T-helper 2 cell treated with Interferon-gamma antibody and Interleukin-4, amounts not matched to agents 100 ng/mL and 5 ng/mL, for 36 hours (primary cell): ENCODE measurements around the gene HIVEP1. TPM values are rescaled to one million over a fixed set of nuclear protein-coding genes. Genes with fewer than 3 reads are reported as not detected.

Experiments
- intact Hi-C: fragments of 100-400 bp; cut with micrococcal nuclease; formaldehyde crosslinking; loops from one replicate; pipeline ENCODE4 v1.15.1; 2023
- total RNA-seq: library from RNA; stranded (reverse); gene quantifications from 2 replicates; pipeline ENCODE4 v1.2.3, GENCODE V29; 2022

HIVEP1 gene
- total RNA-seq, 1 donor from 2014 or later, result 18.1 TPM

DNA sequence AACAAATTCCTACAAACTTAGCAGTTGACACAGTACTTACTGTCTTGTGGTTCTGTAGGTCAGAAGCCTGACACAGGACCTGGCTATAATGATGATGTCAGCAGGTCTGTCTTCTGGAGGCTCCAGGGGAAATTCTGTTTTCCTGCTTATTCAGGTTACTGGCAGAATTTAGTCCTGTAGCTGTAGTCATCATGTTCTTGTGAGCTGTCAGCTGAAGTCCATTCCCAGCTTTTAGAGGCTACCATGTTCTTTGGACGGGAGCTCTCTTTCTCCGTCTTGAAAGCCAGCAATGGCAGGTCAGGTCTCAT is 99.2 kb downstream of the HIVEP1 start:
- intact Hi-C loops, result no loop called here

DNA sequence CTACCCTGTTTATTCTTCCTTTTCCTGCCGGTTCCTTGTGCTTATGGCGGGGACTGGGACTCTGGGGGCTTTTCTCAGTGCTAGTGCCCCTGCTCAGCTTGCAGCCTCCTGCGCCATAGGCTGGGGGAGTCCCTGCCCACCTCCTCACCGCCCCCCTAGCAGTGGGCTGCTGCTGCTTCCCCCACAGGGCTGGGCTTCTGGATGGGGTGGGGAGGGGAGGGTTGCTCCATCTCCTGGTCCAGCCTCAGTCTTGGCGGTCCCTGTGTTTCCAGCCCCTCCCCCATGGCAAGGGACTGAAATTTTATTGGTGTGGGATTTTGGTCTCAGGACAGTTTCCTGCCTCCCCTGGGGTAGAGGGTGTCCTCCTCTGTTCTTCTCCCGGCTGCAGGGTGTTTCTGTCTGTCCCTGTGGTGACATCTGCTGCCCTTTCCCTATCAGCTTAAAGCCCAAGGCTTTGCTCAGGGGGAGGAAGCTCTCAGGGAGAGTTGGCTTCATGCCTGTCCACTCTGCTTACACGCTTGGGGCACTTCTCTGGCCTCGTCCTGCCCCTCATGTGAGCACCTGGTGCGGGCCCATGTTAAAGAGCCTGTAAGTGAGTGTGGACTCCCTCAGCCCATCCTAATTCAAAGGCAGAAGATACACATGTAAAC is 100.6 kb downstream of the HIVEP1 start:
- intact Hi-C loops, result no loop called here

GRCh38 chr6:12113190-12113577 is 101.1 kb downstream of the HIVEP1 start:
- intact Hi-C loops, result no loop called here

DNA sequence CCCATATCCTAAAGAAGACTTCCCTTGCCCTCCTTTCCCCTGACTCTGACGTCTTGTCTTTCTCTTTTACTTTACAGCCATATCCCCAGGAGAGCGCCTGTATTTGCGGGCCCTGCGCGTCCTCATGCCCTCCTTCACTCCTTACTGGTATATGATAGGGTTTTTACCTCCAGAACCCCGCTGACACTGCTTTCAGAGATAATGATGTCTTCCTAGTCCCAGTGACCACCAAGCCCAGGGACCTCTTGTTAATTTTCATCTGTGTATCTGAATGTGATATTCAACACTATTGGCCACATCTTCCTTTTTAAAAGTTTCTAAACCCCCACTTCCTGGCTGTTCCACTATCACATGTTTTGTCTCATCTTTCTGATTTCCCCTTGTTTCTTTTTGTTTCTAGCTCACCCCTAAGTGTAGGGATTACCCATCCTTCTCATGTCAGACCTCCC is 102.0 kb downstream of the HIVEP1 start:
- intact Hi-C loops, result no loop called here

- intact Hi-C loops, result no loop called here
Measured at GRCh38 chr6:12115001-12115400, 102.9 kb downstream of the HIVEP1 start.

DNA sequence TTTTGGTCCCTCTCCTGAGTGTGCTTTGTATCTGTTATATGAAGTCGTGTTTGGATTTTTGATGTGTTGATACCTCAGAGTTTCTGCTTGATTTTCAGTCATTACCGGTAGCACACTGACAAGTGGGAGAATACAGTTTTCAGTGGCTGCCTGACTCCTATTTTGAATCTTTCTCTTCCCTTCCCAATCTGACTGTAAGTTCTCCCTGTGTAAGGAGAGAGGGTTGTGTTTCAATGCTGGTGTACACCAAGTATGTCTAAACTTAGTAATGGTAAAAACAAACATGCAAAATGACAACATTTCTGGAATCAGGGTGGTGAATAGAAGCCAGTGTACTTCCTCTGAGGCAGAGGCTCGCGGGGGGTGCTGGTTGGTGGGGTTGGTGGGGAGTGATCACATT is 103.4 kb downstream of the HIVEP1 start:
- intact Hi-C loops, result no loop called here

GRCh38 chr6:12116264-12116800 is 104.2 kb downstream of the HIVEP1 start:
- intact Hi-C loops, result no loop called here

DNA sequence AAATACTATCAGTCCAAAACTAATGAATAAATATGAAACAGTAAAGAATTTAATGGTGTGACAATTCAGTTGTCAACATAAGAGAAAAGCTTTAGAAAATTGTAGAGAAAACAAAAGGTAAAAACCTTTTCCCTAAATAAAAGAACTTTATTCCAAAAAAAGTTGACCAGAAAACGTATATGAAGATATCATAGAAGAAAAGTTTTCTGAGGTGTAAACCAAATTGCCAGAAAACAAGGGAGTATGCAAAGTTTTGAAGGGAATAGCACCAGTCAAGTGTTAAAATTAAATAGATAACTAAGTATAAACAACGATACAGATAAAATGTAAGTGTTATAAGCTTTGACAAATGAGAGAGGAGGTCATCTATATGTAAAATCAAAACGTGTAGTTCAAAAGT is 104.9 kb downstream of the HIVEP1 start:
- intact Hi-C loops, result no loop called here

DNA sequence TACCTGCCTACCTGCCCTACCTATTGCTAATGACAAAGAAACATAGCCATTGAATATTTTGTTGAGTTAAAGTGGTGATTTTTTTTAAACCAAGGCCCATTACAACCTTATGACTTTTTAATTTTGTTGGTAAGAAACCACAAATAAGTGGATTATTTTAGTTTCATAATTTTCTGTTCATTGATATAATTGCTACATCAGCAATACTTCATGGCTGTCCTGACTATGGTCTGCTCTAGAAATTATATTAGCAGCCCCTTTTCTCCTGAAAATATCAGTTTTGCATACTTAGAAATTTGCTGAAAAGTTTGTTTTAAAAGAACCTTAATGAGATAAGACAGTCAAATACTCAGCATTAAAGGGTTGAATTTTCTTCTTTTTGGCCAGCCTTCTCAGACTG is 106.5 kb downstream of the HIVEP1 start:
- intact Hi-C loops, result loop anchor here (1.0 to 2.0 kb wide), 3 partner anchors 8 to 108 kb away; no protein-coding TSS in a partner anchor

GRCh38 chr6:12119085-12119588 is 107.0 kb downstream of the HIVEP1 start:
- intact Hi-C loops, result loop anchor here (1.0 to 2.0 kb wide), 3 partner anchors 9 to 108 kb away; no protein-coding TSS in a partner anchor

DNA sequence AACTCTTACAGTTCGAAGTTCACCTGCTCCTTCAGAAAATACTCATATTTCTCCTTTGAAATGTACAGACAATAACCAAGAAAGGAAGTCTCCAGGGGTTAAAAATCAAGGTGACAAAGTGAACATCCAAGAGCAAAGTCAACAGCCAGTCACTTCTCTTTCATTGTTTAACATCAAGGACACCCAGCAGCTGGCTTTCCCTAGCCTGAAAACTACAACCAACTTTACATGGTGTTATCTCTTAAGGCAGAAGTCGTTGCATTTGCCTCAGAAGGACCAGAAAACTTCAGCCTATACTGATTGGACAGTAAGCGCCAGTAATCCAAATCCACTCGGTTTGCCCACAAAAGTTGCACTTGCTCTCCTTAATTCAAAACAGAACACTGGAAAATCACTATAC is 113.3 kb downstream of the HIVEP1 start:
- intact Hi-C loops, result no loop called here

GRCh38 chr6:12126051-12126450 is 113.9 kb downstream of the HIVEP1 start:
- intact Hi-C loops, result no loop called here

DNA sequence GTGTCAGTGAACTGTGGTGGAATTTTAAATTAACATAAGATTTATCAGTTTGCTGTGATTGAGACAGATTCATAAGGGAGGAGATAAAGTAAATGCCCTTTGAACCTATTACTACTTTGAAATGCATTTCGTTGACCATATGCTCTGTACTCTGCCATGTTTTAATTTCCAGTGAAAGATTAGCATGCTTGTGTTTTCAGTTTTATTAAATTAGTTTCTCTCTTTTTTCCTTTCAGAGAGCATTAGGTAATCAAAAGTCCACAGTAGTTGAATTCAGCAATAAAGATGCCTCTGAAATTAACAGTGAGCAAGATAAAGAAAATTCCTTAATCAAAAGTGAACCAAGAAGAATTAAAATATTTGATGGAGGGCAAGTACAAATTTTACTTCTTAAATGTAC is 117.4 kb downstream of the HIVEP1 start:
- intact Hi-C loops, result no loop called here

DNA sequence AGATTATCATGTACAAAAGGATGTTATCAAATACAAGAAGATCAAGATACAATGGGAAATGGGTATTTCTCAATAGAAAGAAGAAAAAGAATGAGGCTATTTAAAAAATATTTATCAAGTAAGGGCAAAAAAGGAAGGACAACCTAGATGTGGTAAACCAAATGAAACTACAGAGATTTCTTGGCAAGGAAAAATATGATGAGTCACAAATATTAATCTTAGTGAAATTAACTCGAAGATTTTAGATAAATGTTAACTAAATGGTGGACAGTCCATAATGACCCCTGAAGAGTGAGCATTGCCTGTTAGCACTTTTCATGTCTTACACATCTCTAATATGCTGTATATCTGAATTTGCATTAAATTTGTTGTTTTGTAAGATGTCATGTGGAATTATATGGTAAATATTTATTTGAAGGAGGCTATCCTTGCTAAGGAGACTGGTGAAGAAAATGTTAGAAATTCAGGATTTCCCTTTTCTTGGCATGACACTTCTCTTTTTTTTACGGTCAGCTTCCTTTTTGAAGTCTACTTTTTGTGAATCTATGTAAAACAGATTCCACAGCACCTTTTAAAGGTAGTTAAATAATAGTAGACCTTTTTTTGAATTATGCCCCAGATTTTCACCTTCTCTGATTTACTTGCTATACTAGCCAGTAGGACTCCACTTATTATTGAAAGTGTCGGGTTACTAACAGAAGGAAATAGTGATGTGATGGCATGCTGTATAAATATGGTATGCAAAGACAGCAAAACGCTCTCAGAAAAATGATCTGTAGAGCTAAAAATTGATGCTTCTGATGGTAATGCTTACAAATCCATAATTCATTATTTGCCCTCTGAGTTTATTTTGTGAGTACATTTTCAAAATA is 120.5 kb downstream of the HIVEP1 start:
- intact Hi-C loops, result no loop called here

DNA sequence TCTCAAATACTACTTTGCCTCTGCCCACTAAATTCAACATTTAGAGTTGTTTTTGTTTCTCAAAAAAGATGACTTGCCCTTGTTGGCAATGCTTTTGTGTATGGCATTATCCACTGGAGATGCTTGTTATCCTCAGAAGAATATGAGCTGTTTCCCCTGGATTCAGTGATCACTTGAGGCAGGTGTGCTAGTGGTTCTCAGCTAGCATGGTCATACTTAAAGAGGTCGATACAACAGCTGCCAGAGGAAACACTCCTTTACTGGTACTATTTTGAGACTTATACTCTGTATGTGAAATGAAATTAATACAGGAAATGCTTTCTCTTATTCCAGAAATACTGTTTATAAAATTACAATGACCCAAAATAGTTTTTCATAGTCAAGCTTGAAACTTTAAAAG is 122.5 kb downstream of the HIVEP1 start:
- intact Hi-C loops, result no loop called here

DNA sequence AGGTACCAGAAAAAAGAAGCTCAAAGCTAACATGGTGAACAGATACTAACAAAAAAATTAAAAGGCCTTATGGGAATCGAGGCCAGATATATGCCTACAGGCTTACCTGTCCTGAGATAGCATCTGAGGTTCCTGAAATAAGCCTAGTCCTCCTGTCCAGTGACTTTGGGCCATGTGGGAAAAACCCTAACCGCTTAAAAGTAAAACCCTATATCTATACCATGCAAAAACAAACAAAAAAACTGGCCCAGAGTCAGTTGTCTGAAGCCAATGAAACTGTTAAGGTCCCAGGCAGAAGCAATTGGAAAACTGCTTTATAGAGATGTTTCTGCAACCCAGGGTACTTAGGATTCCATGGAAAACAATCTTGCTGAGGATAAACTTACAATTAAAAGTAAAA is 122.9 kb downstream of the HIVEP1 start:
- intact Hi-C loops, result no loop called here

- intact Hi-C loops, result no loop called here
Measured at GRCh38 chr6:12136905-12137304, 124.8 kb downstream of the HIVEP1 start.

GRCh38 chr6:12137480-12137879 is 125.4 kb downstream of the HIVEP1 start:
- intact Hi-C loops, result no loop called here

- intact Hi-C loops, result no loop called here
Measured at GRCh38 chr6:12138381-12138780, 126.3 kb downstream of the HIVEP1 start.

- intact Hi-C loops, result no loop called here
Measured at GRCh38 chr6:12138936-12139335, 126.8 kb downstream of the HIVEP1 start.

DNA sequence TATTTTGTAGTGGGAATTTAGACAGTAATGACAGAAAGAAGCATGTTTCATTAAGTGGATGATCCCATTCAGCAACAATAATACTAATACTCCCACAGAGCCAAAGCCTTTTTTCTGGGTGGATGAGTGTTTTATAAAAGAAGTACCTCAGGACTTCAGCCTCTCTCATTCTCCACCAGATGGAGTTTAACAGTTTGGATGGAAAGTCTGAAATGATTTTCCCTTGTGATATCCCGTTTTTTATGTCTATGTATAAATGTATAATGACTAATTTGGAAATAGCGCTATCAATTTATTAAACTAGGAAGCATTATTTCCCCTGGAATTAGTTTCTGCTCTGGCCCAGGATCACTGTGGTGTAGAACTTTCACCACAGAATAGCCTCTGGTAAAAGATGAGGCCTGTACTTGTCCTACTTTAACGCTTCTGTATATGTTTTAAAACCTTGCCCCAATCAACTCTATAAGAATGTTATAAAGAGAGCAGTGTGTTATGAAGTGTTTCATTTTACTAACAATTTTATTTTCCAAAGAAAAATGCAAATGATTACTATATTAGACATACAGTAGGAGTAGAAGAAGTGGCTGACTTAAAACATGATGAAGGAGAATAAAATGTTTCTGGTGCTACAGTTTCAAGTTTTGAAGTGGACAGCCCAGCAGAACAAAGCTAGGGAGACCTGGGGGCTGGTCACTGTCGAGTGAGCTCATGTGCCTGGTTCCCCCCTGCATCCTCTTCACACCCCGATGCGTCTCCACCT is 135.6 kb downstream of the HIVEP1 start:
- intact Hi-C loops, result no loop called here
